CD4-positive, alpha-beta T cell treated with Interleukin-4 for 1 hour (primary cell): ENCODE results near the gene BBS1.
"Not testable (repeated sequence)": the region's sequence is repeated elsewhere in the genome, so short reads cannot be mapped to it uniquely, and the experiment has no call there.

Source experiments
- DNase-seq, 2 donors: peaks; one replicate each; pipeline ENCODE4 v3.0.0-alpha.2; 2020 to 2022

The BBS1 gene

DNA sequence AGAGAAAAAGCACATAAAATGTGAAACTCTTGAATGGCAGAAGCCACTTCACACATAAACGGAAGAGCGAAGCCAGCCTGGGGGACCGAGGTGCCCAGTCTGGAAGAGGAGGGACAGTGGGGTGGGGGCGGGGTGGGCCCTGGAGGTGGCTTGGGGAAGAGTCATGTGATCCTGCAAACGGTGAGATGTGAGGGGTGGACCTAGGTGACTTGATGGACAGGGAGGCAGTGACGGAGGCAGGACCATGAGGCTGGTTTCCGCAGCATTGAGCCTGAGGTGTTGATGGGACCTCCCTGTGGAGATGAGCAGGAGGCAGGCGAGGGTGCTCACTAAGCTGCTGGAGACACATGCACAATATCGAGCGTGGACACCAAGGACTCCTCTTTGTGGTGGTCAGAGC is 18.6 kb downstream of the BBS1 start:
- no peak for DNase-seq

DNA sequence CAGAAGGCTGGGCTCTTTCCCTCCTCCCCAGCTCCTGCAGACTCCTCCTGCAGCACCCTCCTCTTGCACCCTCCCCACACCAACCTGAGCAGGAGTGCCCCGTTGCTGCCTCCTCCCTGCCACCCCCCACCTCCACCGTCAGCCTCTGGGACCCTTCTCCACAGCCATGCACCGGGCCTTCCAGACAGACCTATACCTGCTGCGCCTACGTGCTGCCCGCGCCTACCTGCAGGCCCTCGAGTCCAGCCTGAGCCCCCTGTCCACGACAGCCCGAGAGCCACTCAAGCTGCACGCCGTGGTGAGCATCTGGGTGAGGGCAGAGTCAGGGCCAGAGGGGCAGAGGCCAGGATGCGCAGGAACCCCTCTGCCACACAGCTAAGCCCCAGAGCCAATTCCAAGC is 19.2 kb downstream of the BBS1 start:
- DNase-seq, result no peak

DNA sequence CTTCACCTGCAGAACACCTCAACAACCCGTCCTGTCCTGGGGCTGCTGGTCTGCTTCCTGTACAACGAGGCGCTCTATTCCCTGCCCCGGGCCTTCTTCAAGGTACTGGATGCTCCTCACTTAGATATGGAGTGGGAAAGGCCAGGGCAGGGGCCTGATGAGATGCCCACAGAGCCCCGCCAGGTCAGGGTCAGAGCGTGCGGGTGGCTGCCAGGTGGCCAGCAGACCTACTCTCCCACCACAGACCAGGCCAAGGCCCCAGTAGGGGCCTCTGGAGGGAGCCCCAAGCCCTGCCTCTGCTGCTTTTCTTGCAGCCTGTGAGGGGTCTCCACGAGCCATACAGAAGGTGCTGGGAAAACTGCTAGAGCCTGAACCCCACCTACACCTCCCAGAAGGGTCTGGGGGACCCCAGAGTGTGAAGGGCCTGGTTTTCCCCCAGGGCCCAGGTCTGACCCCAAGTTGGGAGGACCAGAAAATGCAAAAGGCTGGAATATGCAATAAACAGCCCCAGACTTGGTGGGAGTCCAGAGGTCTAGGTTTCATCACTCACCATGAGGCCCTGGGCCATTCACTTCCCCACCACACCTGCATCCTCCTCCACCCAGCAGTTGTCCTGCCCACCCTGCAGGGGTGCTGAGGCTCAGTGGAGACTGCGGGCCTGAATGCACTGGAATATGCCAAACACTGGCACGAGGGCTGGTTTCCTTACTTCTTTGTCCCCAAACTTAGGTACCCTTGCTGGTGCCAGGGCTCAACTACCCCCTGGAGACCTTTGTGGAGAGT is 20.7 kb downstream of the BBS1 start:
- no peak for DNase-seq

GRCh38 chr11:66531841-66532240 is 21.4 kb downstream of the BBS1 start:
- DNase-seq, result no peak

DNA sequence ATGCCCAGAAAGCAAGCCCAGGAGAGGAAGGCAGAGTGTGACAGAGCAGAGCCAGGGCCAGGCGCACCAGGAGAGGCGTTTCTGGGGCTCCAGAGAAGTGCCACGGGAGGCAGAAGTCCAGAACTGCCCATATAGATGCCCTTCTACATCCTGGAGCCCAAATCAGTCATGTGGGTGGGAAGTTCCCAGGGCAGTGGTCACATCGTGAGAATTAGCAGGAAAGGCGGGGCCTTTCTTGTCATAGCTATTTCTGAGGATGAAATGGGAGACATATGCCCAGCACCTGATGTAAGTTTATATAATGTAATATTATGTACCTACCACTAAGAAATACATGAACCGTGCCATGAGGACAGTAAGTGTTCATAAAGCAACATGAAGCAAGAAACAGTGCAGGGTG is 22.3 kb downstream of the BBS1 start:
- no peak for DNase-seq

DNA sequence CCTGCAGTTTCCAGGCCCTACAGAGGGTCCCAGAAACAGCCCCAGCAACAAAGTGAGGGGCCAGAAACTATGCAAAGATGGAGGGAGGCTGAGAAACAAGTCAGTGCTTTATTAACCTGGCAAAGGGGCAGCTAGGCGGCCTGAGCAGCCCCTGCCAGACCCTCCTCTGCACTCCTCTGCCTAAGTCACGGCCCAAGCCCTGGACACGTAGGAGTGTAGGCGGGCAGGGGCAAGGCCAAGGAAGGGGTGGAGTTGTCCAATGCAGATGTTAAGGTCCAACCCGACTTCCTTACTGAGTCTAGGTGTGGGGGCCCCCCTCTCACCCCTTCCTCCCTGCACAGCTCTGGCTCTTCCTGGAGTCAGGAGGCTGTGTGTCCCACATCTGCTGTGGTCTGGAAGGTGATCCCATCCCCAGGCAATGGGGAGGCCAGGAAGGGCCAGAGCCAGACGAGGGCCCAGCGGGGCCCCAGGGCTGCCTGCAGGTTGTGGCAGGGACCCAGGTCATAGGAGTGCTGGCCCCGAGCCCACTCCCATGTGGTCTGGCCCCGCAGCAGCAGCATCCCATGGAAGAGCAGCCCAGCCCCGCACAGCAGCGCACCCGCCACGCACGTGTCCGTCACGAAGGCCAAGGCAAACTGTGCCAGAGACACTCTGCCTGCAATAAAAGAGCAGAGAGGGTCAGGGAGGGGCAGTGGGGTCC is 28.9 kb downstream of the BBS1 start:
- no peak for DNase-seq

- DNase-seq, result no peak
Measured at GRCh38 chr11:66539870-66540213, 29.4 kb downstream of the BBS1 start.

GRCh38 chr11:66540598-66540997 is 30.2 kb downstream of the BBS1 start:
- DNase-seq, result not testable (repeated sequence)

- no peak for DNase-seq
Measured at GRCh38 chr11:66541892-66542291, 31.5 kb downstream of the BBS1 start.

DNA sequence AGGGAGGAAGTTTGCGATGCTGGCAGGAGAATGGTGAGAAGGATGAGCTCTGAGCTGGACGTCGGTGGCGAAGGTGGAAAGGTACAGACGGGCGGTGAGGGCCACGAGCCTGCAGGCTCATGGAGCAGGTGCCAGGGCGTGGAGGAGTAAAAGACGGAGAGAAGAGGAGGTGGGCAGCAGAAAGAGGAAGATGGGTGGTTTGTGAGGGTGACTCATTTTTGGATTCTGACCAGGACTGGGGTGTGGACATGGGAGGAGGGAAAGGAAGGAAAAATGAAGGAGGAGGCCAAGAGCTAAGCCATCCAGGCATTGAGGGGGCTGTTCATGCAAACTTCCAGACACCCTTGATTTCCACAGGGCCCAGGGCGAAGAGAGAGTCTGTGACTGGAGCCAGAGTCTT is 31.9 kb downstream of the BBS1 start:
- DNase-seq, result no peak

GRCh38 chr11:66543263-66544107 is 33.0 kb downstream of the BBS1 start:
- peak; percentile 80 for DNase-seq

GRCh38 chr11:66544952-66545351 is 34.5 kb downstream of the BBS1 start:
- not testable (repeated sequence) for DNase-seq

DNA sequence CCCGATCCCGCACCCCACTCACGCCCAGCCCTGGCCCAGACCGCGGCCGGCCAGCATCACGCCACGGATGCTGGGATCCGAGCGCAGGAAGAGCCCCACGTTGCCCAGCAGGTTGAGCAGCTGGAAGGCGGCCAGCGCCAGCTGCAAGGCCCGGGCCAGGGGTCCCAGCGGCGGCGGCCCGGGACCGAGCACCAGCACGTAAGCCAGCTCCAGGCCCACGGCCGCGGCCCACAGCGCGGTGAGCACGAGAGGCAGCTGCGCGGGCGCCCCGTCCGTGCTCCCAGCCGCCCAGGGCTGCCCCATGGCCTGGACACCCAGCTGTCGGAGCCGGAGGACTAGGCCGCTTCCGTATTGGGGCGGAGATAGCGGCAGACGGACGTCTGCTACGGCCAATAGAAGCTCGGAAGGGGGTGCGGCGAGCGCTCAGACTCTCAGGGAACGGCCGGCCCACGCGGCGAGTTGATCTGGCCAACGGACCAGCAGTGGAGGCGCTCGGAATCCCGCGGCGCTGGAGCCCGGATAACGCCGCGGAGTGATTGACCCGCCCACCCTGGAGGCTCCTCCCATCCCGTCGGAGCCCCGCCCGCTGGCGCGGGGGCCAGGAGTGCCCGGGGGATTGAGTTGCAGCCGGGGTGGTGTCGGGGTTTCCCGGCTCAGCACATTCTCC is 35.4 kb downstream of the BBS1 start, which contains the start of gene ZDHHC24:
ZDHHC24 (minus strand) TSS at position 348 of the 667 bp plus-strand sequence; CDS start at position 303, 45 bp downstream.
- peak; percentile 91 for DNase-seq

DNA sequence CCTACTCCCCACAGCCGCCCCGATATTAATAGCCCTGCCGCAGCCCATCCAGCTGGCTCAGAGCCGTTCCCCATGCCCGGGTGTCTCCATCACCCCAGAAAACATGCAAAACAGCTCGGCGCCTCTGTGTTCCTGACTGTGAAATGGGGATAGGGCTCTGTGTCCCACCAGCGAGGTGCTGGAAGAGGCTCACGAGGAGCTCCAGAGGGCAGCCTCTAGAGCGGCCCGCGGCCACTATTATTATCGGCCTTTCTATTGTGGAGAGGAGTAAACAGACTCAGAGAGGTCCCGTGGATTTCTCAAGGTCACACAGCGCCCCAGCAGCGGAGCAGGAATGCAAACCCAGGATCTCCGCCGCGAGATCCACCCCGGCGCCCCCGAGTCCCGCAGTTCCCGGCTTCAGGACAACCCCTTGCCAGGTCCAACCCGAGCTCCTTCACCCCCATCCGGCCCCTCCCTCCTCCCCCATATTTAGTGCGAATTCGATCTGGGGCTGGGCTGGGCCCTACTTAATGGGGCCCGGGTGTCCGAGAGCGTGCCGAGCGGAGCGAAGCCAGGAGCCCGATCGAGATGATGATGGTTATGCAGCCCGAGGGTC is 36.0 kb downstream of the BBS1 start, which contains the start of gene ACTN3:
ACTN3 (plus strand) TSS at position 536 of the 598 bp plus-strand sequence; CDS start at position 571, 35 bp downstream.
- peak in 1 of 2 donors; percentile 11 for DNase-seq

- DNase-seq, result no peak
Measured at GRCh38 chr11:66546966-66547661, 36.7 kb downstream of the BBS1 start.

DNA sequence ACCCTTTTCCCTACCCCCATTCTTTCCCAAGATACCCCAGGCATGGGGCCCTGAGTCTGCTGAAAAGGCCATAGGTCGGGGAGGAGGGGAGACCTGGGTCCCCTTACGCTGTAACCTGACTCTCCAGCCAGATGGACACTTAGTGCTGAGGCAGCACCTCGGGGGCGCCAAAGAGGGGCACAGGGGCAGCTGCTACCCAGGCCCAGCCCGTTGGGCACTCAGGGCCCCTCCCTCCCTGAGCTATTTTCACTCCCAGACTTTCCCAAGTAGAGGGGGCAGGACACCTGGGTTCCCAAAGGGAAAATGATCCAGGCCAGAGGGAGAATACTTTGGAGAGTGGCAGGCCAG is 37.2 kb downstream of the BBS1 start:
- DNase-seq, result no peak

- DNase-seq, result no peak
Measured at GRCh38 chr11:66548041-66548440, 37.6 kb downstream of the BBS1 start.

DNA sequence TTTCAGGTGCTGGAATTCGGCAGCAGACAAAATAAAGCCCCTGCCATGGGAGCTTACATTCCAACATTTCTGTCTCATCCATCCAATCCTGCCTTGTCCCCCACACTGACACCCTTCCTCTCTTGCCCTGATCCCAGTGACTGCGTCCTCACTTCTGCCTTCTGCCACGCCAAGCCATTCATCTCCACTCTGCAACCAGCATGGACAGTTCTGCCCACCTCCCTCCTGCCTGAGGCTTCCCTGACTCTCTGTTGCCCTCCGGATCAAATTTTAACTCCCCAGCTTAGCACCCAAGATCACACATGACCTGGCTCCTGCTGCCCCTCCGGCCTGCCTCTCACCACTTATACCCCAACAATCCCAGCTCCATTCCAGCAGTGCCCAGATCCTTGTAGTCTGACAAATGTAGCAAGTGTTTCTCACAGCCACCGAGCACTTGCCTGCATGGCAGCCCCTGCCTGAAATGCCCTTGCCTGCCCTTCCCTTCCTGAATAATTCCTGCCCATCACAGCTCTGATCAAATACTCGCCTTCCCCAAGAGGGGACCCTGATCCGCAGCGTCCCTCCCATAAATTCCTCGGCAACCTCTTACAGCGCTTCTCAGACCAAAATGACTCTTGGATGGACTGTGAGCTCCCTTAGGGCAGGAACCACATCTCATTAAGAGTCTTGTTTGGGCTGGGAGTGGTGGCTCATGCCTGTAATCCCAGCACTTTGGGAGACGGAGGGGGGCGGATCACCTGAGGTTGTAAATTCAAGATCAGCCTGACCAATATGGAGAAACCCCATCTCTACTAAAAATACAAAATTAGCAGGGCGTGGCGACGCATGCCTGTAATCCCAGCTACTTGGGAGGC is 38.6 kb downstream of the BBS1 start:
- DNase-seq, result no peak

- DNase-seq, result no peak
Measured at GRCh38 chr11:66549696-66550095, 39.3 kb downstream of the BBS1 start.

- DNase-seq, result no peak
Measured at GRCh38 chr11:66550887-66551286, 40.5 kb downstream of the BBS1 start.

DNA sequence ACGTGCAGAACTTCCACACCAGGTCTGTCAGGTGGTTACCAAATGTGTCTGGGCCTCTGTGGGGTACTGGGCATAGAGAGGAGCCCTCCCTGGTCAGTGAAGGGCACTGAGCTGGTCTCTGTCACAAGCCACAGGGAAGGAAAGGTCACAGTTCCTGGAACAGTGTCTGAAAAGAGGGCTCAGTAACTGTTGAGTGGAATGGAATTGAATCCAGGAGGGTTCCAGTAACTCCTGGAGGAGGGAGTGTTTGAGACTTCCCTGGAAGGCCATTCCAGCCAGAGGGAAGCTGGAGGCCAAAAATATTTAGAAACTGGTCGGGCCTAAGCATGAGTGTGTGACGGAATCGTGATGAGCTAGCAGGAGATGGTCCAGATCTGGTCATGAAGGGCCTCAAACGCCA is 44.2 kb downstream of the BBS1 start:
- no peak for DNase-seq
